Activated B cell treated with CpG ODN at 0.5 μM for 24 hours (primary cell): ENCODE measurements around the gene CDC14A. TPM values are rescaled to one million over a fixed set of nuclear protein-coding genes. Genes with fewer than 3 reads are reported as not detected.

Experiments used
- ATAC-seq: fragments of 200-7000 bp; cut with Tn5 transposase; one replicate; pipeline ENCODE4 v1.10.0; 2021; ENCODE audit warnings: low read depth, mild to moderate bottlenecking, moderate library complexity
- CTCF ChIA-PET: fragments of 350-600 bp; sonication (Branson Sonifier 250); formaldehyde crosslinking; loops from one replicate; lab custom pipeline; 2021; ENCODE audit warnings: antibody characterized with exemption; lab: Charles Lee
- POLR2A ChIA-PET: fragments of 350-600 bp; sonication (Branson Sonifier 250); formaldehyde crosslinking; loops from one replicate; lab custom pipeline; 2021; ENCODE audit warnings: antibody characterized with exemption; lab: Charles Lee
- DNase-seq: peaks from one replicate; pipeline ENCODE4 v3.0.0; 2022
- H3K27ac Mint-ChIP-seq: one replicate; pipeline ENCODE4 v1.8.0; 2020; ENCODE audit warnings: mixed read lengths
- H3K27me3 Mint-ChIP-seq: one replicate; pipeline ENCODE4 v1.8.0; 2021; ENCODE audit warnings: mixed read lengths
- H3K36me3 Mint-ChIP-seq: one replicate; pipeline ENCODE4 v1.8.0; 2021; ENCODE audit warnings: low read depth, mixed read lengths
- H3K4me1 Mint-ChIP-seq: one replicate; pipeline ENCODE4 v1.8.0; 2021; ENCODE audit warnings: mixed read lengths
- H3K4me3 Mint-ChIP-seq: one replicate; pipeline ENCODE4 v1.8.0; 2020; ENCODE audit warnings: mild to moderate bottlenecking, mixed read lengths
- H3K9me3 Mint-ChIP-seq: one replicate; pipeline ENCODE4 v1.8.0; 2020; ENCODE audit warnings: mixed read lengths
- intact Hi-C: fragments of 100-400 bp; cut with micrococcal nuclease; formaldehyde crosslinking; loops from one replicate; pipeline ENCODE4 v1.15.1; 2024
- total RNA-seq: library from RNA; stranded (reverse); gene quantifications from 2 replicates; pipeline ENCODE4 v1.2.3, GENCODE V29; 2022
- TF ChIP-seq, protein P1 (sequence below): fragments of 200-600 bp; IDR thresholded peaks from one replicate; pipeline ENCODE4 v1.8.0; 2022; ENCODE audit warnings: antibody characterized with exemption, mild to moderate bottlenecking

CDC14A gene
- total RNA-seq, 1 donor from 2014 or later: 16.8 TPM

DNA sequence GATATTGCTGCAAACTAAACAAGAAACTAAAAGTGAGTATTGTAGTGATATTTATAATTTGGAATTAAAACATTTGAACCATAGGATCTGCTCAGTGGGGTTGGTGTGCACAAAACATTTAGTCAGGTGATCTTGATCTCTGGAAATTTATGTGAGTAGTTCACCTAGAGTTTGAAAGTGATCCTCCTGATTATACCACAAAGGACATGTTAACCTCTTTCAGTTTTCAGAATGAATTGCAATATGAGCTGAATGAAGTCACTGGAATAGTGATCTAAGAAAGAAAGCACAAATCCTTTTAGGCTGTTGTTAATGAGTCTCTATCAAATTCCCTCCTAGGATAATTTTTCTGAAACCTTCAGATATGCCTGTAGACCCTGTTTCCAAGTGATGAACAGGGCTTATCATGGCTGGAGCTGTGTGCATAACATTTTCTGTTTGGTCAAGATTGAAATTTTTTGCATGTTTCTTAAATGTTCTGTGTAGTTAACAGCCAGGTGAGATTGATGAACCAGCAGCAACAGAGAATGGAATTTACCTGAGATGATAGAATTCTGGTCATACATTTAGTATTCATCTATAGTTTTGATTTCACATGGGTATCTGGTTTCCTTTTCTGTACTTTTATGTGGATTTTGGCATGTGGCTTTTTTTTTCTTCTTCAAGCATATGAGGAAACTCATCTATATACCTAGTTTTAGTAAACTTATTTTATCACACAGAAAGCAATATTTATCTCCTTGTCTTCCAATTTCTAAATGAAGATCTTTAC is 25.5 kb downstream of the CDC14A start:
- intact Hi-C loops: no loop called here
- TF ChIP-seq, protein P1, sequence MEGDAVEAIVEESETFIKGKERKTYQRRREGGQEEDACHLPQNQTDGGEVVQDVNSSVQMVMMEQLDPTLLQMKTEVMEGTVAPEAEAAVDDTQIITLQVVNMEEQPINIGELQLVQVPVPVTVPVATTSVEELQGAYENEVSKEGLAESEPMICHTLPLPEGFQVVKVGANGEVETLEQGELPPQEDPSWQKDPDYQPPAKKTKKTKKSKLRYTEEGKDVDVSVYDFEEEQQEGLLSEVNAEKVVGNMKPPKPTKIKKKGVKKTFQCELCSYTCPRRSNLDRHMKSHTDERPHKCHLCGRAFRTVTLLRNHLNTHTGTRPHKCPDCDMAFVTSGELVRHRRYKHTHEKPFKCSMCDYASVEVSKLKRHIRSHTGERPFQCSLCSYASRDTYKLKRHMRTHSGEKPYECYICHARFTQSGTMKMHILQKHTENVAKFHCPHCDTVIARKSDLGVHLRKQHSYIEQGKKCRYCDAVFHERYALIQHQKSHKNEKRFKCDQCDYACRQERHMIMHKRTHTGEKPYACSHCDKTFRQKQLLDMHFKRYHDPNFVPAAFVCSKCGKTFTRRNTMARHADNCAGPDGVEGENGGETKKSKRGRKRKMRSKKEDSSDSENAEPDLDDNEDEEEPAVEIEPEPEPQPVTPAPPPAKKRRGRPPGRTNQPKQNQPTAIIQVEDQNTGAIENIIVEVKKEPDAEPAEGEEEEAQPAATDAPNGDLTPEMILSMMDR: no peak
- H3K27me3 Mint-ChIP-seq: no peaks in the 10 kb centered on the region
- DNase-seq (no peak), ATAC-seq (no peak)
- H3K4me3 Mint-ChIP-seq: no peak overlapping the region
- H3K9me3 Mint-ChIP-seq: no peaks in the 10 kb centered on the region
- ChIA-PET POLR2A (no interaction called here), CTCF (no interaction called here)
- no peak overlapping the region for H3K27ac Mint-ChIP-seq
- H3K36me3 Mint-ChIP-seq: peaks cover 46% of the 10 kb centered on the region
- H3K4me1 Mint-ChIP-seq: peaks cover 18% of the 10 kb centered on the region

DNA sequence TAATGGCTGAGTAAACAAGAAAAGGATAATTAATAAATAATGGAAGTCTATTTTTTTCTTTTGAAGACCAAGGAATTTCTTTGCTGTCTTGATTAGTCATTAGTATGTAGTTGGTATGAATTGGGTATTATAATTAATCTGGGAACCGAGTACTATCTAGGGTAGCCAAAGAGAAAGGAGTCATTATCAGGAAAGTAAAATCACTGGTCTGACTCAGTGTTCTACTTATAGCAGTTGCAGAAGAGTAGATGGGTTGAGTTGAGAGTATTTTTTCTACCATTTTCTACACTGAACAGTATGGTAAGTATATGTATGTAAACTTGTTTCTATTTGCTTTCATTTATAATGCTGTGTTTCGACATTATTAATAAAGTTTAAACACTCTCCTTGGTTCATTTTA is 26.6 kb downstream of the CDC14A start:
- POLR2A ChIA-PET: no interaction called here
- no peak for ATAC-seq
- H3K4me1 Mint-ChIP-seq: peaks cover 21% of the 10 kb centered on the region

DNA sequence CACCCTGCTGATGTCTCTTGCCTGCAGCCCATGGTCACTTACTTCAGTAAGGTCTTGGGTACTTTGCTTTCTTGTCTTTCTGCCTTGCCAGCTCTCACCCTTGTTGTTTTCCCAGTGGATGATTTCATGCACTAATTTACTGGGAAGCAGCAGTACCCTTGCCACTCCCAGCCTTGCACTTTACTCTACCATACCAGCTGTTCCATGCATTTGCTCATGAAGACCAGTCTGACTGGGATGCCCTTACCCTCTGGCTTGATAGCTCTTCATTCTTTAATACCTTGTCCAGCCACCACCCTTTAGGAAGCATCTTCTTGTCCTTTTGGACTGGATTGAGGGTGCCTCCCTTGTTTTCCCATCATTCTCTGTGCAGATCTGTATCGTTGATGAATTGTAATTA is 28.3 kb downstream of the CDC14A start:
- H3K27ac Mint-ChIP-seq: no peak overlapping the region
- POLR2A ChIA-PET: no interaction called here
- ATAC-seq (no peak), DNase-seq (no peak)
- peaks cover 23% of the 10 kb centered on the region for H3K4me1 Mint-ChIP-seq
- H3K4me3 Mint-ChIP-seq: no peak overlapping the region
- TF ChIP-seq, protein P1: no peak
- intact Hi-C loops: no loop called here
- no peaks in the 10 kb centered on the region for H3K27me3 Mint-ChIP-seq
- CTCF ChIA-PET: interaction anchor here (0.5 kb wide), 1 partner anchor 33 kb away, joined by 3 read pairs; no protein-coding TSS in a partner anchor
- H3K36me3 Mint-ChIP-seq: peaks cover 41% of the 10 kb centered on the region
- H3K9me3 Mint-ChIP-seq: no peaks in the 10 kb centered on the region

More for the DNA sequence above, 26.6 kb downstream of the CDC14A start:
- H3K9me3 Mint-ChIP-seq: no peaks in the 10 kb centered on the region
- no peak overlapping the region for H3K27ac Mint-ChIP-seq
- H3K27me3 Mint-ChIP-seq: no peaks in the 10 kb centered on the region
- DNase-seq: no peak
- no peak overlapping the region for H3K4me3 Mint-ChIP-seq
- CTCF ChIA-PET: no interaction called here
- H3K36me3 Mint-ChIP-seq: peaks cover 45% of the 10 kb centered on the region
- TF ChIP-seq, protein P1: no peak
- intact Hi-C loops: no loop called here

DNA sequence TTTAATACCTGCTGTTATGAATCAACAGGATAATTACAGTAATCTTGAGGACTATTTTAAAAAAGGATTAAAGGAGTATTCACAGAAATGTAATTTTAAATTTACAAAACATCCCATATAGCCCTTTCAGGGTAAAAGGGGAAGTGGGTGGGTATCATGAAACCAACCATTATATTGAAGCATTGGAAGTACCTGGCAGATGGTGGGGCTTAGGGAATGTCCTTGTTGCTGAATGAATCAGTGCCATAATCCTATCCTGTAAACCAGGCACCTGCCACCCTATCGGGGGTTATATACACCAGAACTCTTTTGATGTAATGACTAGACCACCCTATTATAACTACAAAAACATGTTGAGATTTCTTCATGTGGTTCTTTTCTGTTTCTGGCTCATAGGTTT is 30.4 kb downstream of the CDC14A start:
- POLR2A ChIA-PET: no interaction called here
- ATAC-seq: no peak

More for the DNA sequence above, 30.4 kb downstream of the CDC14A start:
- CTCF ChIA-PET: no interaction called here
- no peaks in the 10 kb centered on the region for H3K27me3 Mint-ChIP-seq
- intact Hi-C loops: loop anchor here (1.0 kb wide), 1 partner anchor 8 kb away; no protein-coding TSS in a partner anchor
- H3K27ac Mint-ChIP-seq: no peak overlapping the region
- H3K4me3 Mint-ChIP-seq: no peak overlapping the region
- peaks cover 37% of the 10 kb centered on the region for H3K4me1 Mint-ChIP-seq
- TF ChIP-seq, protein P1: no peak
- no peak for DNase-seq
- peaks cover 33% of the 10 kb centered on the region for H3K36me3 Mint-ChIP-seq
- H3K9me3 Mint-ChIP-seq: no peaks in the 10 kb centered on the region
